Right lobe of liver (tissue), 6 donors: ENCODE results near the gene DDR2. TPM values are rescaled to one million over a fixed set of nuclear protein-coding genes. Genes with fewer than 3 reads are reported as not detected.

Experiments used
- ATAC-seq, 4 donors: fragments of 200-7000 bp; cut with Tn5 transposase; one replicate each; pipeline ENCODE4 v1.9.1; 2020; ENCODE audit warnings: mild to moderate bottlenecking in 4 of 4, moderate library complexity in 4 of 4
- DNase-seq, 3 donors: peaks; one replicate each; pipeline ENCODE4 v3.0.0-alpha.2; 2020
- H3K27ac ChIP-seq, 3 donors: fragments of 200-600 bp; one replicate each; pipeline ENCODE4 v1.8.0; 2022
- H3K27me3 ChIP-seq, 2 donors: fragments of 200-600 bp; one replicate each; pipeline ENCODE4 v1.8.0; 2022
- H3K36me3 ChIP-seq, 4 donors: fragments of 200-600 bp; sonication (generic) in 1 of 4; one replicate each; pipeline versions ENCODE4 v1.5.1 to v1.8.0; 2017 to 2022; ENCODE audit warnings: control low read depth in 1 of 4
- H3K4me1 ChIP-seq, 4 donors: fragments of 200-600 bp; sonication (generic) in 1 of 4; one replicate each; pipeline versions ENCODE4 v1.5.1 to v1.8.0; 2017 to 2022; ENCODE audit warnings: control low read depth in 1 of 4
- H3K4me3 ChIP-seq, 3 donors: fragments of 200-600 bp; one replicate each; pipeline ENCODE4 v1.8.0; 2022
- H3K9me3 ChIP-seq, 4 donors: fragments of 200-600 bp; sonication (generic) in 1 of 4; one replicate each; pipeline versions ENCODE4 v1.5.1 to v1.8.0; 2017 to 2022; ENCODE audit warnings: control low read depth in 1 of 4
- POLR2A ChIP-seq: fragments of 450-650 bp; IDR thresholded peaks from one replicate; pipeline ENCODE4 v1.6.1; 2017; ENCODE audit warnings: antibody characterized with exemption, mild to moderate bottlenecking
- WGBS: methylation state at CpG from one replicate; pipeline ENCODE4 v1.1.6; 2018; ENCODE audit warnings: low coverage, low lambda C conversion rate; ENCODE audit not compliant: insufficient coverage; ENCODE audit errors: missing lambda C conversion rate; 5-methylcytosine and 5-hydroxymethylcytosine counted together
- intact Hi-C, 2 donors: fragments of 100-400 bp; cut with DNase I; formaldehyde crosslinking; loops; one replicate each; pipeline versions ENCODE4 v1.11.2 to v1.14.1; 2022
- total RNA-seq, 6 experiments: library from RNA; depleted of rRNA in 2 of 6; stranded (reverse); fragments of >200 nt in 2 of 6; fragmentation: NEBNext Ultra II Directional in 3 of 6; extraction: Animal tissue kit (Norgen Biotek cat#: 25700) in 3 of 6; gene quantifications; one replicate each; pipeline versions ENCODE4 v1.1.0 to v1.2.4, GENCODE V29; 2016 to 2023
- TF ChIP-seq, protein P1 (sequence below), 4 donors: fragments of 200-600 bp in 3 of 4; fragments of 450-650 bp in 1 of 4; IDR thresholded peaks; one replicate each; pipeline versions ENCODE4 v1.5.1 to v1.8.0; 2016 to 2022; ENCODE audit warnings: antibody characterized with exemption in 4 of 4, mild to moderate bottlenecking in 2 of 4
- donor health status: DM: no; HTN: yes; CAD: no.
- donor health status: DM: no; HTN: no; CAD: no.
- donor health status: DM: no; HTN: no; CAD: no.
- donor health status: DM: no; HTN: yes; CAD: no.
- donor health status: DM: no; HTN: yes; CAD: no.

Gene DDR2
- total RNA-seq, 6 experiments from 2014 or later: 2.7 to 4.7 (median 3.1) TPM

- ATAC-seq (no peak), DNase-seq (no peak)
- H3K4me1 ChIP-seq: no peaks in the 10 kb centered on the region
- H3K27me3 ChIP-seq: no peaks in the 10 kb centered on the region
- no peaks in the 10 kb centered on the region for H3K36me3 ChIP-seq
- H3K4me3 ChIP-seq: no peak overlapping the region
- TF ChIP-seq POLR2A: no peak
- TF ChIP-seq, protein P1, sequence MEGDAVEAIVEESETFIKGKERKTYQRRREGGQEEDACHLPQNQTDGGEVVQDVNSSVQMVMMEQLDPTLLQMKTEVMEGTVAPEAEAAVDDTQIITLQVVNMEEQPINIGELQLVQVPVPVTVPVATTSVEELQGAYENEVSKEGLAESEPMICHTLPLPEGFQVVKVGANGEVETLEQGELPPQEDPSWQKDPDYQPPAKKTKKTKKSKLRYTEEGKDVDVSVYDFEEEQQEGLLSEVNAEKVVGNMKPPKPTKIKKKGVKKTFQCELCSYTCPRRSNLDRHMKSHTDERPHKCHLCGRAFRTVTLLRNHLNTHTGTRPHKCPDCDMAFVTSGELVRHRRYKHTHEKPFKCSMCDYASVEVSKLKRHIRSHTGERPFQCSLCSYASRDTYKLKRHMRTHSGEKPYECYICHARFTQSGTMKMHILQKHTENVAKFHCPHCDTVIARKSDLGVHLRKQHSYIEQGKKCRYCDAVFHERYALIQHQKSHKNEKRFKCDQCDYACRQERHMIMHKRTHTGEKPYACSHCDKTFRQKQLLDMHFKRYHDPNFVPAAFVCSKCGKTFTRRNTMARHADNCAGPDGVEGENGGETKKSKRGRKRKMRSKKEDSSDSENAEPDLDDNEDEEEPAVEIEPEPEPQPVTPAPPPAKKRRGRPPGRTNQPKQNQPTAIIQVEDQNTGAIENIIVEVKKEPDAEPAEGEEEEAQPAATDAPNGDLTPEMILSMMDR (IDR thresholded peaks at IDR 0.05): no peak
- H3K9me3 ChIP-seq: no peaks in the 10 kb centered on the region
- intact Hi-C loops: no loop called here
- WGBS: 78% methylated on average over 4 of the region's 5 CpGs
- H3K27ac ChIP-seq: no peak overlapping the region
Observed at GRCh38 chr1:162654915-162655620, 22.8 kb downstream of the DDR2 start.

DNA sequence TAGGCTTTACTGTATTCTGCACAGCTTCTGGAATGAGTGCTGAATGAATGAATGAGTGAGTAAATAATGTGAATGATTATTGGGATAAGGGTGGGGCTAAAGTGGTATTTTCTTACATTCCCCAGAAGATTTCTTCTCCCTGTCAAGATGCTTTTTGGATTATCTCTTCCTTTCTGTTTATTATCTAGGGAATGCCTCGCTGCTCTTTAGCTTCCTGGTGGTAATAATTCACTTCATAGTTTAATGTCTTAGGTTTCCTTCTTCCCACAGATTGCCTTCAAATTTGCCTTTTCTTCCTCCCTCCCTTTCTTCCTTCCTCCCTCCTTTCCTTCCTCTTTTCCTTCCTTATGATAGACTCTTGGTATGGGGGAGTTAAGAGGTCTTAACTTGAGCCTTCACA lies 24.0 kb downstream of the DDR2 start:
- no peaks in the 10 kb centered on the region for H3K36me3 ChIP-seq
- no peak for DNase-seq
- TF ChIP-seq, protein P1 (IDR thresholded peaks at IDR 0.05): no peak
- no peak for TF ChIP-seq POLR2A
- H3K9me3 ChIP-seq: no peaks in the 10 kb centered on the region
- 27% methylated on average over 1 of the region's 1 CpG for WGBS
- H3K27me3 ChIP-seq: no peaks in the 10 kb centered on the region
- no peak for ATAC-seq
- H3K4me3 ChIP-seq: no peak overlapping the region
- no peak overlapping the region for H3K27ac ChIP-seq
- intact Hi-C loops: no loop called here
- H3K4me1 ChIP-seq: no peaks in the 10 kb centered on the region

- DNase-seq: no peak
- Histone ChIP-seq H3K36me3 (no peaks in the 10 kb centered on the region), H3K4me1 (no peaks in the 10 kb centered on the region), H3K27ac (no peak overlapping the region), H3K9me3 (no peaks in the 10 kb centered on the region), H3K4me3 (no peak overlapping the region), H3K27me3 (no peaks in the 10 kb centered on the region)
- TF ChIP-seq POLR2A: no peak
- TF ChIP-seq, protein P1 (IDR thresholded peaks at IDR 0.05): no peak
- 84% methylated on average over 2 of the region's 2 CpGs for WGBS
- intact Hi-C loops: no loop called here
- ATAC-seq: no peak
Observed at GRCh38 chr1:162660574-162660973, 28.3 kb downstream of the DDR2 start.

GRCh38 chr1:162661336-162661735 lies 29.1 kb downstream of the DDR2 start:
- H3K36me3 ChIP-seq: no peaks in the 10 kb centered on the region
- ATAC-seq: no peak
- H3K27me3 ChIP-seq: no peaks in the 10 kb centered on the region
- intact Hi-C loops: no loop called here
- no peak overlapping the region for H3K27ac ChIP-seq
- H3K4me3 ChIP-seq: no peak overlapping the region
- 79% methylated on average over 3 of the region's 4 CpGs for WGBS
- no peaks in the 10 kb centered on the region for H3K9me3 ChIP-seq
- no peak for TF ChIP-seq POLR2A
- TF ChIP-seq, protein P1 (IDR thresholded peaks at IDR 0.05): no peak
- DNase-seq: no peak
- no peaks in the 10 kb centered on the region for H3K4me1 ChIP-seq

DNA sequence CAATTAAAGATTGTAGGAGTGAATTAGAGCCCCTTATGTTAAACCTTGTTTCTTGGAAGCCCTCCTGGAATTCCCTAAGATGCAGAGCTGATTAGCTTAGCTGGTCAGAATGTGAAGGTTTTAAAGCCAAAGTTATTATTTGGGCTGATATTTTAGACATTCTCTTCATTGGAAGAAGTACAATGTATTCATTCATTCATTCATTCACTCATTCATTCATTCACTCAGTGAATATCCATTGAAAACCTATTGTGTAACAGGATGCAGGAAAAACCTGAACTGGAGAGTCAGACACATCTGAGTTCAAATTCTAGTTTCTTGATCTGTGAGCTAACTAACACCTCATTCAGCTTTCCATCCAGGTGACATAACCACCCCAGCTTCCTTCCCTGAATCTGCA lies 29.7 kb downstream of the DDR2 start:
- no peaks in the 10 kb centered on the region for H3K9me3 ChIP-seq
- no peaks in the 10 kb centered on the region for H3K36me3 ChIP-seq
- TF ChIP-seq POLR2A: no peak
- TF ChIP-seq, protein P1 (IDR thresholded peaks at IDR 0.05): no peak
- DNase-seq (no peak), ATAC-seq (no peak)
- no peaks in the 10 kb centered on the region for H3K27me3 ChIP-seq
- H3K4me1 ChIP-seq: no peaks in the 10 kb centered on the region
- intact Hi-C loops: no loop called here
- H3K27ac ChIP-seq: no peak overlapping the region
- no peak overlapping the region for H3K4me3 ChIP-seq
